ENCODE results near the gene FUNDC1. TPM values are rescaled to one million over a fixed set of nuclear protein-coding genes. Genes with fewer than 3 reads are reported as not detected.
A peak's percentile ranks its signal among the peaks of the same experiment; 100 is the strongest.

FUNDC1 gene
- 15.1 and 21.6 TPM in 2 replicates for polyA plus RNA-seq (2011; rRNA removed)
- 4.1 and 5.1 TPM in 2 replicates for polyA minus RNA-seq (2011; rRNA and poly(A)+ RNA removed)

GRCh38 chrX:44542567-44543325, at the start of gene FUNDC1:
Gene FUNDC1, minus strand, starts transcription at chrX:44542859. Its CDS starts 27 bp downstream, at chrX:44542832.
- peak; percentile 39 for TF ChIP-seq CTCF (IDR thresholded peaks at IDR 0.05; ENCODE audit: low read depth, low read length)
- CTCF ChIA-PET = interaction anchor here (0.5 to 1.0 kb wide), 3 partner anchors 15 to 584 kb away, joined by 3 to 4 read pairs (median 3); no protein-coding TSS in a partner anchor
- POLR2A ChIA-PET = no interaction called here

GRCh38 chrX:44585866-44586265, 43.2 kb upstream of the FUNDC1 start:
- Histone ChIP-seq H3K4me3 (ENCODE audit: low read depth, low read length) (no peak overlapping the region), H3K27me3 (ENCODE audit: control insufficient read depth, insufficient read depth, low read length) (no peaks in the 10 kb centered on the region), H3K27ac (ENCODE audit: low read depth, low read length) (no peak overlapping the region), H3K9me3 (ENCODE audit: control insufficient read depth, insufficient read depth, low read length) (no peaks in the 10 kb centered on the region)
- TF ChIP-seq CTCF (IDR thresholded peaks at IDR 0.05; ENCODE audit: low read depth, low read length) = no peak
- ChIA-PET CTCF (no interaction called here), POLR2A (no interaction called here)
- no peak for DNase-seq (ENCODE audit: low read depth, low spot score)

More at GRCh38 chrX:44542567-44543325, at the start of gene FUNDC1:
- Histone ChIP-seq H3K9me3 (ENCODE audit: control insufficient read depth, insufficient read depth, low read length) (no peaks in the 10 kb centered on the region; the same call in 1 of the 2 replicates), H3K27ac (ENCODE audit: low read depth, low read length) (peak within 1 kb of the TSS; percentile 31), H3K4me3 (ENCODE audit: low read depth, low read length) (peak within 1 kb of the TSS; percentile 72), H3K27me3 (ENCODE audit: control insufficient read depth, insufficient read depth, low read length) (no peaks in the 10 kb centered on the region)
- DNase-seq (ENCODE audit: low read depth, low spot score) = peak; percentile 86

- CTCF ChIA-PET = no interaction called here
- no peaks in the 10 kb centered on the region for H3K27me3 ChIP-seq (ENCODE audit: control insufficient read depth, insufficient read depth, low read length)
Measured at GRCh38 chrX:44580466-44580865, 37.8 kb upstream of the FUNDC1 start.

GRCh38 chrX:44572340-44572938, 29.8 kb upstream of the FUNDC1 start:
- TF ChIP-seq CTCF (IDR thresholded peaks at IDR 0.05; ENCODE audit: low read depth, low read length) = no peak
- Histone ChIP-seq H3K27ac (ENCODE audit: low read depth, low read length) (no peak overlapping the region), H3K27me3 (ENCODE audit: control insufficient read depth, insufficient read depth, low read length) (no peaks in the 10 kb centered on the region), H3K4me3 (ENCODE audit: low read depth, low read length) (no peak overlapping the region), H3K9me3 (ENCODE audit: control insufficient read depth, insufficient read depth, low read length) (no peaks in the 10 kb centered on the region)
- ChIA-PET CTCF (no interaction called here), POLR2A (no interaction called here)
- no peak for DNase-seq (ENCODE audit: low read depth, low spot score)

More at GRCh38 chrX:44580466-44580865, 37.8 kb upstream of the FUNDC1 start:
- Histone ChIP-seq H3K27ac (ENCODE audit: low read depth, low read length) (no peak overlapping the region), H3K4me3 (ENCODE audit: low read depth, low read length) (no peak overlapping the region), H3K9me3 (ENCODE audit: control insufficient read depth, insufficient read depth, low read length) (no peaks in the 10 kb centered on the region)
- DNase-seq (ENCODE audit: low read depth, low spot score) = peak; percentile 41
- TF ChIP-seq CTCF (IDR thresholded peaks at IDR 0.05; ENCODE audit: low read depth, low read length) = no peak
- POLR2A ChIA-PET = no interaction called here

- H3K4me3 ChIP-seq (ENCODE audit: low read depth, low read length) = no peak overlapping the region
- H3K9me3 ChIP-seq (ENCODE audit: control insufficient read depth, insufficient read depth, low read length) = no peaks in the 10 kb centered on the region
- CTCF ChIA-PET = no interaction called here
- H3K27me3 ChIP-seq (ENCODE audit: control insufficient read depth, insufficient read depth, low read length) = no peaks in the 10 kb centered on the region
- POLR2A ChIA-PET = no interaction called here
- no peak for TF ChIP-seq CTCF (IDR thresholded peaks at IDR 0.05; ENCODE audit: low read depth, low read length)
- no peak overlapping the region for H3K27ac ChIP-seq (ENCODE audit: low read depth, low read length)
- DNase-seq (ENCODE audit: low read depth, low spot score) = no peak
Measured at GRCh38 chrX:44570522-44570921, 27.9 kb upstream of the FUNDC1 start.
